Choroid plexus epithelial cell (primary cell): Measurements from ENCODE around the gene PTGFRN.
"Not testable (repeated sequence)": the region's sequence is repeated elsewhere in the genome, so short reads cannot be mapped to it uniquely, and the experiment has no call there.

Experiments
- DNase-seq: peaks from one replicate; pipeline ENCODE4 v3.0.0-alpha.2; 2010; ENCODE audit warnings: low read depth
- H3K4me3 ChIP-seq: 2 replicates; pipeline ENCODE4 v1.5.1; 2011; ENCODE audit warnings: low read depth, mild to moderate bottlenecking, control low read depth, low read length, moderate library complexity
- CTCF ChIP-seq: conservative IDR thresholded peaks from 2 replicates; pipeline ENCODE4 v1.5.1; 2011; ENCODE audit warnings: low read depth, mild to moderate bottlenecking, control low read depth, inconsistent platforms, low read length, moderate library complexity

PTGFRN gene

GRCh38 chr1:116971258-116971860 is 61.6 kb downstream of the PTGFRN start:
- TF ChIP-seq CTCF: no peak
- no peak for DNase-seq
- H3K4me3 ChIP-seq: no peak overlapping the region

GRCh38 chr1:116971965-116972673 is 62.4 kb downstream of the PTGFRN start:
- DNase-seq: no peak
- TF ChIP-seq CTCF: no peak
- H3K4me3 ChIP-seq: no peak overlapping the region

DNA sequence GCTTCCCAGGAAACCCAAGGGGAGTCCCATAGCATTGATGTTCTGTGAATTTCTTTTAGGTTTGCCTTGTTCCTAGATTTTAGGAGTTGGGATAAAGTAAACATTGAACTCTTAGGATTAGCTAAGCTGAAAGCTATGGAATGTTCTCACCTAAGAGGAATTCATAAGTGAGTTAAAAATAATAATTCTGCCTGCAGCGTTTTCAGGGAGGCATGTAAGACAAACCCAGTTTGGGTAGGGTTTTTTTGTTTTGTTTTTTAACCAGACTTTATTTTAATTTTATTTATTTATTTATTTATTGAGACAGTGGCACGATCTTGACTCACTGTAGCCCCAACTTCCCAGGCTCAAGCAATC is 62.9 kb downstream of the PTGFRN start:
- DNase-seq: no peak
- H3K4me3 ChIP-seq: no peak overlapping the region
- no peak for TF ChIP-seq CTCF

DNA sequence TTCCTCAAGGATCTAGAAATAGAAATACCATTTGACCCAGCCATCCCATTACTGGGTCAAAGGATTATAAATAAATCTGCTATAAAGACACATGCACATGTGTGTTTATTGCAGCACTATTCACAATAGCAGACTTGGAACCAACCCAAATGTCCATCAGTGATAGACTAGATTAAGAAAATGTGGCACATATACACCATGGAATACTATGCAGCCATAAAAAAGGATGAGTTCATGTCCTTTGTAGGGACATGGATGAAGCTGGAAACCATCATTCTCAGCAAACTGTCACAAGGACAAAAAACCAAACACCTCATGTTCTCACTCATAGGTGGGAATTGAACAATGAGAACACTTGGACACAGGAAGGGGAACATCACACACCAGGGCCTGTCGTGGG is 70.6 kb downstream of the PTGFRN start:
- not testable (repeated sequence) for H3K4me3 ChIP-seq, DNase-seq

DNA sequence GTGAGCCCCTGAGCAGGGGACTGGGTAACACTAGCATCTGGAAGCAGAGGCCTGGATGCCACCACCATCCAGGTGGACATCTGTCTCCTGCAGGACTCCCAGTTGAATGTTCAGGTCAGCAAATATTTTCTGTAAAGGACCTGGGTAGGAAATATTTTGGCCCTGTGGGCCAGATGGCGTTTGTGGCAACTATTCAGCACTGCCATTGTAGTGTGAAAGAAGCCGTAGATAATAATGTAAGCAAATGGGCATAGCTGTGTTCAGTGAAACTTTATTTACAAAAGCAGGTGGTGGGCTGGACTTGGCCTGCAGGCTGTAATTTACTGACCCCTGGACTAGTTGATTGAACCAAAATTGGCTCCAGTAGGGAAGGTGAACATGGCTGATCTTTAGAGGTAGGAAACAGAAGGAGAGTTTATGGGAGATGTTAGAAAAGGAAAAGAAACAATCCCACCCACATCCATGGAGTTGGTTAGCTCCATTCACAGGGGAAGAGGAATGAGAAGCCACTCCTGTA is 71.9 kb downstream of the PTGFRN start:
- no peak for TF ChIP-seq CTCF
- no peak overlapping the region for H3K4me3 ChIP-seq
- DNase-seq: no peak

GRCh38 chr1:116982319-116983004 is 72.7 kb downstream of the PTGFRN start:
- DNase-seq: no peak
- H3K4me3 ChIP-seq: no peak overlapping the region
- TF ChIP-seq CTCF: no peak

DNA sequence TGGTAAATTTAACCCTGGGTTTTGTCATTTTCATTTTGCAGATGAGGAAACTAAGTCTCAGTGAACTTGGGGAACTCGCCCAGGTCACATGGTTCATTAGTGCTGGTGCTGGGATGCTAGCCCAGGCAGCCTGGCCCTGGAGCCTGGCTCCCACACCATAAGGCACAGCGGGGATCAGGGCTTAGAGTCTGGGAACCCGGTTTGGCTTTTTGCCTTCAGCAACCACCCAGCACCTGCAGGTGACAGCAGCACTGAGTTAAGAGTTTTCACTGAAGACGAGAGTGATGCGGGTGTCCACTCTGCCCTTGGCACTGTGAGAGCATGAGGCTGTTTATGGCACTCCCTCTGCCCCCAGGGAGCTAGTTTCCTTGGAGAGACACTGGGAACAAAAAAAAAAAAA is 73.4 kb downstream of the PTGFRN start:
- no peak for TF ChIP-seq CTCF
- H3K4me3 ChIP-seq: no peak overlapping the region
- no peak for DNase-seq
